Fibroblast of upper back skin (primary cell): Measurements from ENCODE around the gene ABCA3.
"Not testable (repeated sequence)": the region's sequence is repeated elsewhere in the genome, so short reads cannot be mapped to it uniquely, and the experiment has no call there.

Experiments used
- DNase-seq: peaks from one replicate; pipeline ENCODE4 v3.0.0-alpha.2; 2013

ABCA3 gene

DNA sequence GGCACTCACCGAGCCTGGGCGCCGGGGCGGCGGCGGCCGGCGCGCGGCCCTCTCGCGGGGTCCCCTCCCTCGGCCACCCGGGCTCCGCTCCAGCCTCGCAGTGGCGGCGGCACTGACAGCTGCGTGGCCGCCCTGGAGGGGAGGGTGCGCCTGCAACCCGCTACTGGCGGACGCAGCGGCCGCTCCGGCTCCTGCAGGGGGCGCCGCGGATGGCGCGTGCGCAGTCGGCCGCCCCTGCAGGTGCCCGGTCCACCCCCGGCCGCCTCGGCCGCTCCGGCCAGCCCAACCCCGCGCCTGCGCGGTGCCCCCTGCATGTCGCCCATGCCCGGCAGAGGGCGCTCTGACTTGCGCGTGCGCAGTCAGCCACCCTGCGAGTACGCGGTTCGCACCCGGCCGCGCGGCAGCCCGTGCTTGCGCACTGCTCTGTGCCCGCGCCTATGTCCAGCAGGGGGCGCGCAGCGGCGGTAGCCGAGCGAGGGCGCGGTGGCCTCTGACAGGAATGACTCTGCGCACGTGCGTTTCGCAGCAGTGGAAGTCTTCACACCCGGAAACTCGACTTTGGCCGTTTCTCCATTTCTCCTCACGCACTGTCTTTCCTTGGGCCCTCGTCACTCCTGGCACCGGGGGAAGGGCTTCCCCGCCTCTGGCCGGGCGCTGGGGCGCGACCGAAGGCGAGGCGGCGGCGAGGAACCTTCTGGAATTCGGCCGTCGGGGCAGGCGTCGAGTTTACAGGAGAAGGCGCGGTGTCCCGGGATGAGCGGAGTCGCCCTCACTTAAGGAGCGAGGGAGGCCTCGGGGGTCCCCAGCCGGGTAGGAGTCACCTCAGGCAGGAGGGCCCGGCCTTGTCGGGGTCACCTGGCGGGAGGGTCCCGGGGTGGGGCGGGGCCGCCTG lies at the start of gene ABCA3:
Gene ABCA3 (minus strand): TSS at position 165 of the 892 bp plus-strand sequence. CDS start 14,262 bp downstream, outside the sequence.
- DNase-seq = peak; percentile 86

DNA sequence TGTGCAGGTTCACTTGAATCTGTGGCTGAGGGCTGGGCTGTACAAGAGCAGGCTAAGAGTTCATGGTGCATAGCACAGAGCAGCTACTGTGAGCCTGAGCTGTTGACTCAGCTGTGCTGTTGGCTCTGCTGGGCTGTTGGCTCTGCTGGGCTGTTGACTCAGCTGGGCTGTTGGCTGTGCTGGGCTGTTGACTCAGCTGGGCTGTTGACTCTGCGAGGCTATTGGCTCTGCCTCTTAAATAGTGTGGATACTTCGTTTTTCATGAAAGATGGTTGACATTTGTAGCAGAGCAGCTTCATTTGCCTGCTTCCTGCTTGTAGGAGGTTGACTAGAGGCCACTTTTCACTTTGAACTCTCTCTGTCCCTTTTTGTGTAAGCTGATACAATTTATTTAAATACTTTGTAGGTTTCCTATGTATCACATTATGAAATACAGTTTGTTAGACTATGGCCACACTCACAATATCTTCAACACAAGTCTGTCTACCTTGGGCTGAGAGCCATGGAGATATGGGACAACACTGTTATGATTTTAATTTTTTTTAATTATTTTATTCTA lies 48.4 kb upstream of the ABCA3 start:
- peak; percentile 32 for DNase-seq

- DNase-seq = no peak
Measured at GRCh38 chr16:2388139-2388874, 47.8 kb upstream of the ABCA3 start.

- DNase-seq = no peak
Measured at GRCh38 chr16:2386990-2387389, 46.5 kb upstream of the ABCA3 start.

- not testable (repeated sequence) for DNase-seq
Measured at GRCh38 chr16:2385982-2386381, 45.5 kb upstream of the ABCA3 start.

GRCh38 chr16:2385190-2385836 lies 44.8 kb upstream of the ABCA3 start:
- no peak for DNase-seq

DNA sequence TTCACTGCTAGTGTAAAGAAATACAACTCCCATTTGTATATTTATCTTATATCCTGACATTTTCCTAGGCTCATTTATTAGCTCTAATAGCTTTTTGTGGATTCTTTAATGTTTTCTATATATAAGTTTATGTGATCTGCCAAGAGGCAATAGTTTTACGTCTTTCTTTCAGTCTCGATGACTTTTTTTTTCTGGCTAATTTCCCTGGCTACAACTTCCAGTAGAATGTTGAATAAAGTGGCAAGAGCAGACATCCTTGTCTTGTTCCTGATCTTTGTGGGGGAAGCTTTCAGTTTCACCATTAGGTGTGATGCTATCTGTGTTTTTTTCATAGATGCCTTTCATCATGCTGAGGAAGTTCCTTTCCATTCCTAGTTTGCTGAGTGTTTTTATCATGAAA lies 43.9 kb upstream of the ABCA3 start:
- no peak for DNase-seq

DNA sequence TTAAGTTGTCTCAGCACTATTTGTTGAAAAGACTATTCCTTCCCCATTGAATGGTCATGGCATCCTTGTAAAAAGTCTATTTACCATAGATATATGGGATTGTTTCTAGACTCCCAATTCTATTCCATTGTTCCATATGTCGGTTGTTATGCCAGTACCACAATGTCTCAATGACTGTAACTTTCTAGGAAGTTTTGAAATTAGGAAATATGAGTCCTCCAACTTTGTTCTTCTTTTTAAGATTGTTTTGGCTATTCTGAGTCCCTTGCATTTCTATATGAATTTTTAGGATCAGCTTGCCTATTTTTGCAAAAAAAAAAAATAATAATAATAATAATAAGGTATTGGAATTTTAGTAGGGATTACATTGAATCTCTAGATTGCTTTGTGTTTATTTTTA lies 43.0 kb upstream of the ABCA3 start:
- no peak for DNase-seq

DNA sequence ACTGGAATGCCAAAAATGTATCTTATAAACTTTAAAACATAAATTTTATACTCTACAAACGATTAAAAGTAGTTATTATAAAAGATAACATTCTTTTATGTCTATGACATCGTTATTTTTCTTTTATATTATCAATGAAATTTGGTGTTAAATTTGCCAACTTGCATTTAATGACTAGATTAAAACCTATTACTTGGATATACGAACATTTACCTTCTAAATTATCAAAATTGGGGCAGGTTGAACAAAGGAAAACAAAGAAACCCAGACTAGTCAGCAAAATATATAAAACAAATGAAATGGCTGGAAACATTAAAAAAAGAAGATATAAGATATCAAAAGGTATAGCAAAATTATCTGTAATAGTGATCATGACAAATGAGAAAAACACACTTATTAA lies 34.1 kb upstream of the ABCA3 start:
- no peak for DNase-seq

GRCh38 chr16:2373176-2373575 lies 32.6 kb upstream of the ABCA3 start:
- no peak for DNase-seq

- DNase-seq = peak; percentile 38
Measured at GRCh38 chr16:2372684-2373083, 32.2 kb upstream of the ABCA3 start.

DNA sequence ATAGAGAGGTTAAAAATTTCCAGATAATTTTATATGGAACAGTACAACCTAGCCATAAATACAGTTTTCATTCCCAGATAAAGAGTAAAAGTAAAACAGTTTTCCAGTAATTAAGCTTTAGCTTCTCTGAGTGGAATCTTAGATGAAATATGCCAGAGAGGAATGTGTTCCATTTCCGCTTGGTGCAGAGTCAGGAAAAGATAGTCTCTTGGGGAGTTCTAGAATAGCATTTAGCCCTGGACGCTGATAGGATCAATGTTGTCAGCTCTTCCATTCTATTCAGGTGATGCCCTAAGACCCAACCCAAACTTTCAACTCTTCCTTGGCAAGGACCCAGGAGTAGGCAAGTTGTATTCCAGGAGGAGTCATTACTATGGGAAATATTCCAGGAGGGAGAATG lies 30.9 kb upstream of the ABCA3 start:
- peak; percentile 26 for DNase-seq

DNA sequence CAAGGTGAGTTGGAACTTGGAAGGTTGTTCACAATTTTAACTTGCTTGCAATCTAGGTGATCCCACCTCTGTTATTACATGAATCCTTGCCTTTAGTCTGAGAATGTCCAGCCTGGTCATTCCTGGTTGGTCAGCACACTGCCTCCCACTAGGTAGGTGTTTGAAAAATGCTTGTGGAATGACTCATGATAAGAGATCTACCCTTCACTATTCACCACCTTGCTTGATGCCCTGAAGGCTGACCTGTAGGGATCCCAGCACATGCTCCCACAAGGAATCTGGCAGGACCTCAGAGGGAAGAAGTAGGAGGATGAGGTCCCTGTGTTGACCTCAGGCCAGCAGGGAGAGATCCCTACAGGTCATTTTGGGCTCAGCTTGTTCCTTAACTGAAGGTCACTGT lies 30.2 kb upstream of the ABCA3 start:
- no peak for DNase-seq

- no peak for DNase-seq
Measured at GRCh38 chr16:2366660-2367309, 26.3 kb upstream of the ABCA3 start.

DNA sequence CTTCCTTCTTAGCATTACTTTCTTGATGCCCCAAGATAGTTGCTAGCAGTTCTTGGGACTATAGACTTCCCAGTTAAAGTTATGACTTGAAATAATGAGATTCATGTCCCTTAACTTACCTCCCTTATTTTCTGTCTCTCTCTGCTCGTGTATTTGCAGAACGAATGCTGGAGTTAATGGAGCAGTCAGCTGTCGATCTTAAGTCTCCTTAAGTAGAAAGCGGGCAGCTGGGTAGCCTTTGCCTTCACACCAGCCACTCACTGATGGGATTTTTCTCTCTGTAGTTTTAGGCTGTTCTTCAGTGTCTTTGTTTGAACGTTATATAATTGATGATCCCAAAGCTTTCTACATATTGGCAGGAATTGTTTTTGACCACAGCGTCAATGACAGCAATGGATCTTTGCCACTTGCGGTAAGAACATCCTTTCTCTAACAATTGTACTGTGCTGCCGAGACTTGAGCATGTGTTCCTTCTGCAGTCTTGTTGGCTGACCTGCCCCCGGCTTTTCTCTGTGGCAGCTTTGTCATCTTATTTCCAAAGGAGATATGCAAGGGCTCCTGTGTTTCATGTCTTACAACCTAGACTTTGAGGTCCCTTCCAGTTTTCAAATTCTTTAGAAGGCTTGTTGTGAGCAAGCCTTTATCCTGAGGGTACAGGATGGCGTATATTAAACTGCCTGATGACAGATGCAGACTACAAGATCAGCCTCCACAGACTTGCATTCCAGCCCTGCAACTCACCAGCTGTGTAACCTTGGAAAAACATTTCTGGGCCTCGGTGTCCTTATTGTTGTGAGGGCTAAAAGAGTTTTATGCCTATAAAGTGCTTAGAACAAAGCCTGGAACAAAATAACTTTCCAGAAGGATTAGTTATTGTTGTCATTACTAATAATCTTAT lies 25.1 kb upstream of the ABCA3 start:
- DNase-seq = peak; percentile 81

- no peak for DNase-seq
Measured at GRCh38 chr16:2364638-2365210, 24.2 kb upstream of the ABCA3 start.

GRCh38 chr16:2362218-2362617 lies 21.7 kb upstream of the ABCA3 start:
- no peak for DNase-seq

- DNase-seq = no peak
Measured at GRCh38 chr16:2361129-2361528, 20.6 kb upstream of the ABCA3 start.

DNA sequence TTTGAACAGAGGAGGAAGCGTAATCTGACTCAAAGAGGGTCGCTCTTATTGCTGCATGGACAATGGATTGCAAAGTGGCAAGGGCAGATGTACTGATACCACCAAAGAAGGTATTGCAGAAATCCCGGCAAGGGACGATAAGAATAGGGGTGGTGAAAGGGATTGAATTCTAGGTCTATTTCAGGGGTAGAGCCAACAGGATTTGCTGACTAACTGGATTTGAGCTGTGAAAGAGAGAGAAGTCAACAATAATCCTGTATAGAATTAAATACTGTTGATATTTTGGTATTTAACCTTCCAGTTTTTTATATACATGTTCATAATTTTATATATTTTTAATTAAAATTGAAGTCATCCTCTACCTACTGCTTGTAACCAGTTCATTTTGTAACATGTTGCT lies 19.4 kb upstream of the ABCA3 start:
- DNase-seq = no peak

- no peak for DNase-seq
Measured at GRCh38 chr16:2358811-2359210, 18.3 kb upstream of the ABCA3 start.

GRCh38 chr16:2357331-2357730 lies 16.8 kb upstream of the ABCA3 start:
- no peak for DNase-seq
